H1 (cell line): ENCODE measurements around the gene LGALS8. TPM values are rescaled to one million over a fixed set of nuclear protein-coding genes. Genes with fewer than 3 reads are reported as not detected.

ENCODE experiments used
- SIN3A ChIP-seq, 2 experiments: IDR thresholded peaks in 1 of 2; conservative IDR thresholded peaks in 1 of 2; 2 replicates each; pipeline ENCODE4 v1.6.1; 2011 to 2012; ENCODE audit warnings: low read length in 2 of 2, improper control_type of control experiment in 1 of 2, low read depth in 1 of 2, mild to moderate bottlenecking in 1 of 2
- polyA plus RNA-seq, 7 experiments: library from polyadenylated mRNA; depleted of rRNA in 3 of 7; stranded (reverse) in 5 of 7; unstranded in 2 of 7; fragments of >200 nt in 5 of 7; fragments of 200-250 nt in 2 of 7; gene quantifications; 1 replicate in 5 of 7; 2 replicates in 1 of 7; 4 replicates in 1 of 7; pipeline versions ENCODE4 v1.2.1 to v1.2.3, GENCODE V29; 2011 to 2013; ENCODE audit warnings: missing spikeins in 2 of 7, mixed read lengths in 2 of 7
- total RNA-seq: library from RNA; stranded (reverse); fragmentation: NEBNext Ultra II Directional; extraction: Animal tissue kit (Norgen Biotek cat#: 25700); gene quantifications from 2 replicates; pipeline ENCODE4 v1.2.1, GENCODE V29; 2021

Gene LGALS8
- total and polyA plus RNA-seq, 2 of the 8 experiments (the other 6 are each of a cell fraction or from before 2014, with no cell fraction given): 7.2 to 11.6 TPM

DNA sequence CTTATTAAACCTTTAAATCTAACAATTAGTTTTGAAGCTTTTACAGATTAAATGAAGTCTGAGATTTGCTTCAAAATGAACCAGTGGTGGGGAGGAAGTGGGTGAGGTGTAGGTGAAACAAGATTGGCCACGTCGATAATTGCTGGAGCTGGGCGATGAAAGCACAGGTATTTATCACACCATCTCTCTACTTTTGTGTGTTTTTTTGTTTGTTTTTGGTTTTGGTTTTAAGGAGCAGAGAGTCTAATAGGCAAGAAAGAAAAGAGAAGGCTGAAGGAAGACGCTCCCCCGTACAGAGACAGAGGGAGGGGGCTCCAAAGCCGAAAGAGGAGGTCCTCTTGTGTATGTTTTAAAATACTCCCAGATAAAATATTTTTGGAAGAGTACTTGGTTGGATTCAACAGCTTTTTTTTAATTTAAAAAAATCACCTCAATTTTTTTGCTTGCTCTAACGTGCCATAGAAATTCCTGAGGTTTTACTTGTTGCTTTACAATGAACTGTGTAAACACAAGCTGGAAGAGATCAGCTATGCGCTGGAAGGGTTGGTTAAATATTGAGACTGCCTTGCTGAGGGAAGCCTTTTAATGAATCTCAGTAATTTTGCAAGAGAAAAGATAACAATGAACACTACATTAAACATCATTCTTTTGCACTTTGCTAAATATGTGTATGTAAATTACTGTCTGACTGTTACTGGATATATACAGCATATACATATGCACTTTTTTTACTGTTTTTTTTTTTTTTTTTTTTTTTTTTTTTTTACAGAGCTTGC is 6.7 kb upstream of the LGALS8 start (continued):
- no peak for TF ChIP-seq SIN3A (conservative IDR thresholded peaks at IDR 0.05 in 1 of 2, IDR thresholded peaks at IDR 0.05 in 1 of 2; ENCODE audit: low read depth in 1 of 2, low read length in 2 of 2)
